ENCODE measurements around the gene YPEL1. TPM values are rescaled to one million over a fixed set of nuclear protein-coding genes. Genes with fewer than 3 reads are reported as not detected.
"Not testable (repeated sequence)": the region's sequence is repeated elsewhere in the genome, so short reads cannot be mapped to it uniquely, and the experiment has no call there.

YPEL1 gene
- total RNA-seq, 1 donor from 2014 or later: 2.2 TPM

GRCh38 chr22:21724496-21724895, 11.1 kb downstream of the YPEL1 start:
- DNase-seq (ENCODE audit: low spot score): not testable (repeated sequence)

- DNase-seq (ENCODE audit: low spot score): not testable (repeated sequence)
These were observed 14.3 kb downstream of the YPEL1 start for GRCh38 chr22:21721195-21721852.

- DNase-seq (ENCODE audit: low spot score): not testable (repeated sequence)
These were observed 15.3 kb downstream of the YPEL1 start for GRCh38 chr22:21720191-21720859.

GRCh38 chr22:21719024-21719423, 16.6 kb downstream of the YPEL1 start:
- DNase-seq (ENCODE audit: low spot score): no peak

- DNase-seq (ENCODE audit: low spot score): no peak
These were observed 17.1 kb downstream of the YPEL1 start for GRCh38 chr22:21718499-21718898.

- not testable (repeated sequence) for DNase-seq (ENCODE audit: low spot score)
These were observed 19.0 kb downstream of the YPEL1 start for GRCh38 chr22:21716395-21717122.

GRCh38 chr22:21714786-21715185, 20.8 kb downstream of the YPEL1 start:
- DNase-seq (ENCODE audit: low spot score): no peak

GRCh38 chr22:21714059-21714770, 21.4 kb downstream of the YPEL1 start:
- DNase-seq (ENCODE audit: low spot score): no peak

- DNase-seq (ENCODE audit: low spot score): no peak
These were observed 22.1 kb downstream of the YPEL1 start for GRCh38 chr22:21713428-21714058.

GRCh38 chr22:21712751-21713427, 22.7 kb downstream of the YPEL1 start:
- DNase-seq (ENCODE audit: low spot score): no peak

GRCh38 chr22:21711851-21712250, 23.7 kb downstream of the YPEL1 start:
- no peak for DNase-seq (ENCODE audit: low spot score)

GRCh38 chr22:21710156-21710555, 25.4 kb downstream of the YPEL1 start:
- no peak for DNase-seq (ENCODE audit: low spot score)

GRCh38 chr22:21709688-21710087, 25.9 kb downstream of the YPEL1 start:
- DNase-seq (ENCODE audit: low spot score): no peak

- no peak for DNase-seq (ENCODE audit: low spot score)
These were observed 26.6 kb downstream of the YPEL1 start for GRCh38 chr22:21708960-21709359.

- no peak for DNase-seq (ENCODE audit: low spot score)
These were observed 27.9 kb downstream of the YPEL1 start for GRCh38 chr22:21707677-21708076.

- DNase-seq (ENCODE audit: low spot score): no peak
These were observed 31.8 kb downstream of the YPEL1 start for GRCh38 chr22:21703684-21704316.

- no peak for DNase-seq (ENCODE audit: low spot score)
These were observed 32.6 kb downstream of the YPEL1 start for GRCh38 chr22:21702700-21703683.

GRCh38 chr22:21702094-21702493, 33.5 kb downstream of the YPEL1 start:
- no peak for DNase-seq (ENCODE audit: low spot score)
